OCI-LY3 (cell line): ENCODE results near the gene ART5.
"Not testable (repeated sequence)": the region's sequence is repeated elsewhere in the genome, so short reads cannot be mapped to it uniquely, and the experiment has no call there.

ENCODE experiments used
- H2AFZ ChIP-seq: fragments of 200-600, 300-600 bp; shearing (Covaris generic); 2 replicates; pipeline ENCODE4 v1.6.0; 2014; ENCODE audit warnings: antibody characterized with exemption, low read depth, low read length
- H3K27ac ChIP-seq: fragments of 200-600, 300-600 bp; sonication (generic); 2 replicates; pipeline ENCODE4 v1.5.1; 2014; ENCODE audit warnings: mild to moderate bottlenecking, low read length, moderate library complexity, mixed read lengths
- H3K27me3 ChIP-seq: fragments of 200-600, 300-600 bp; sonication (generic); 2 replicates; pipeline ENCODE4 v1.6.1; 2014; ENCODE audit warnings: low read depth, low read length, mixed read lengths
- H3K36me3 ChIP-seq: fragments of 200-600, 300-600 bp; sonication (generic); replicated peaks from 2 replicates; pipeline ENCODE3; 2014; ENCODE audit warnings: low read depth, low read length, mixed read lengths
- H3K4me1 ChIP-seq: fragments of 300-600, 200-600 bp; sonication (generic); 2 replicates; pipeline ENCODE4 v1.6.1; 2014; ENCODE audit warnings: low read length, mixed read lengths
- H3K4me2 ChIP-seq: fragments of 200-600, 300-600 bp; sonication (generic); 2 replicates; pipeline ENCODE4 v1.6.1; 2014; ENCODE audit warnings: low read length, mixed read lengths
- H3K4me3 ChIP-seq: fragments of 300-600, 200-600 bp; sonication (generic); 2 replicates; pipeline ENCODE4 v1.5.1; 2014; ENCODE audit warnings: antibody characterized with exemption, mild to moderate bottlenecking, low read length, moderate library complexity
- H3K79me2 ChIP-seq: fragments of 300-600, 200-600 bp; shearing (Covaris generic); 2 replicates; pipeline ENCODE4 v1.6.1; 2014; ENCODE audit warnings: mild to moderate bottlenecking, low read length, mixed read lengths
- H3K9ac ChIP-seq: fragments of 300-600, 200-600 bp; shearing (Covaris generic); 2 replicates; pipeline ENCODE4 v1.6.0; 2014; ENCODE audit warnings: mild to moderate bottlenecking, low read length, moderate library complexity
- H3K9me3 ChIP-seq: fragments of 200-600, 300-600 bp; shearing (Covaris generic); 2 replicates; pipeline ENCODE4 v1.6.1; 2014; ENCODE audit warnings: low read length, mixed read lengths; ENCODE audit not compliant: insufficient read depth
- H4K20me1 ChIP-seq: fragments of 200-600, 300-600 bp; sonication (generic); 2 replicates; pipeline ENCODE4 v1.6.1; 2016; ENCODE audit warnings: low read length, mixed read lengths; ENCODE audit not compliant: insufficient read depth
- CTCF ChIP-seq: fragments of 200-600, 300-600 bp; sonication (generic); IDR thresholded peaks from 2 replicates; pipeline ENCODE4 v1.5.1; 2014; ENCODE audit warnings: antibody characterized with exemption, low read length, low read depth
- EZH2phosphoT487 ChIP-seq: fragments of 200-600 bp; shearing (Covaris generic); IDR thresholded peaks from 2 replicates; pipeline ENCODE4 v1.6.1; 2018; ENCODE audit warnings: antibody characterized with exemption, mixed run types, low read depth

Gene ART5

GRCh38 chr11:3655547-3655946 is 13.8 kb upstream of the ART5 start:
- Histone ChIP-seq H3K4me2 (no peak overlapping the region), H3K27ac (no peak overlapping the region), H3K27me3 (peaks cover 6% of the 10 kb centered on the region), H3K4me1 (no peaks in the 10 kb centered on the region), H3K9ac (no peak overlapping the region), H3K9me3 (no peaks in the 10 kb centered on the region), H3K79me2 (no peaks in the 10 kb centered on the region), H3K4me3 (no peak overlapping the region), H3K36me3 (no peaks in the 10 kb centered on the region), H2AFZ (no peak overlapping the region), H4K20me1 (no peaks in the 10 kb centered on the region)
- TF ChIP-seq CTCF (no peak), EZH2phosphoT487 (no peak)

- H3K27me3 ChIP-seq, H3K9me3 ChIP-seq, H3K4me2 ChIP-seq, H4K20me1 ChIP-seq, H3K9ac ChIP-seq, H3K79me2 ChIP-seq, H3K27ac ChIP-seq, H3K36me3 ChIP-seq, H2AFZ ChIP-seq, H3K4me1 ChIP-seq, H3K4me3 ChIP-seq: not testable (repeated sequence)
Observed at GRCh38 chr11:3652514-3652913, 10.7 kb upstream of the ART5 start.

- not testable (repeated sequence) for H3K79me2 ChIP-seq, H3K27ac ChIP-seq, H3K9me3 ChIP-seq, H2AFZ ChIP-seq, H3K4me1 ChIP-seq, H3K27me3 ChIP-seq, H3K9ac ChIP-seq, H3K36me3 ChIP-seq, H4K20me1 ChIP-seq, H3K4me3 ChIP-seq, H3K4me2 ChIP-seq
Observed at GRCh38 chr11:3649374-3649773, 7.6 kb upstream of the ART5 start.

- not testable (repeated sequence) for H4K20me1 ChIP-seq, H3K4me3 ChIP-seq, H3K9ac ChIP-seq, H3K9me3 ChIP-seq, H3K36me3 ChIP-seq, H3K4me2 ChIP-seq, H3K27ac ChIP-seq, H2AFZ ChIP-seq, H3K4me1 ChIP-seq, H3K79me2 ChIP-seq, H3K27me3 ChIP-seq
Observed at GRCh38 chr11:3648843-3649242, 7.1 kb upstream of the ART5 start.

GRCh38 chr11:3645552-3645951 is 3.8 kb upstream of the ART5 start:
- Histone ChIP-seq H3K4me2 (no peak overlapping the region), H3K9ac (no peak overlapping the region), H3K4me3 (no peak overlapping the region), H3K79me2 (no peaks in the 10 kb centered on the region), H3K27ac (no peak overlapping the region), H3K27me3 (no peaks in the 10 kb centered on the region), H3K36me3 (no peaks in the 10 kb centered on the region), H3K9me3 (no peaks in the 10 kb centered on the region), H4K20me1 (no peaks in the 10 kb centered on the region), H2AFZ (no peak overlapping the region), H3K4me1 (no peaks in the 10 kb centered on the region)
- TF ChIP-seq CTCF (no peak), EZH2phosphoT487 (no peak)

- TF ChIP-seq EZH2phosphoT487 (no peak), CTCF (no peak)
- Histone ChIP-seq H4K20me1 (no peaks in the 10 kb centered on the region), H3K27ac (no peak within 1 kb of the TSS), H3K9ac (no peak within 1 kb of the TSS), H3K9me3 (no peaks in the 10 kb centered on the region), H2AFZ (no peak within 1 kb of the TSS), H3K4me3 (no peak within 1 kb of the TSS), H3K36me3 (no peaks in the 10 kb centered on the region), H3K27me3 (no peaks in the 10 kb centered on the region), H3K79me2 (no peaks in the 10 kb centered on the region), H3K4me1 (no peaks in the 10 kb centered on the region), H3K4me2 (no peak within 1 kb of the TSS)
Observed at GRCh38 chr11:3644817-3645235, 3.0 kb upstream of the ART5 start, which contains the start of gene ART1. Gene ART1, plus strand, starts transcription at chr11:3645128. Its CDS starts 14,086 bp downstream, at chr11:3659214.

- not testable (repeated sequence) for H4K20me1 ChIP-seq, H2AFZ ChIP-seq, H3K4me2 ChIP-seq, H3K9me3 ChIP-seq, H3K9ac ChIP-seq, H3K27me3 ChIP-seq, H3K4me1 ChIP-seq, H3K4me3 ChIP-seq, H3K27ac ChIP-seq, H3K79me2 ChIP-seq, H3K36me3 ChIP-seq
Observed at GRCh38 chr11:3643102-3643546, 1.3 kb upstream of the ART5 start.
